Mesendoderm (in vitro differentiated cells): Measurements from ENCODE around the gene PRKN.

Source experiments
- DNase-seq: peaks from one replicate; pipeline ENCODE4 v3.0.0; 2013
- H2AK5ac ChIP-seq: 2 replicates; pipeline ENCODE4 v1.6.1; 2013; ENCODE audit warnings: low read length, inconsistent platforms
- H2BK120ac ChIP-seq: 2 replicates; pipeline ENCODE4 v1.6.1; 2013; ENCODE audit warnings: low read depth, mild to moderate bottlenecking, low read length, moderate library complexity, mixed read lengths
- H2BK15ac ChIP-seq: replicated peaks from 2 replicates; pipeline ENCODE4 v1.6.1; 2013; ENCODE audit warnings: low read depth, mild to moderate bottlenecking, moderate library complexity
- H2BK5ac ChIP-seq: 2 replicates; pipeline ENCODE4 v1.6.1; 2013; ENCODE audit warnings: low read length, inconsistent platforms
- H3K18ac ChIP-seq: 2 replicates; pipeline ENCODE4 v1.6.1; 2013; ENCODE audit warnings: mild to moderate bottlenecking, low read length, mixed read lengths
- H3K23ac ChIP-seq: one replicate; pipeline ENCODE4 v1.6.1; 2013; ENCODE audit warnings: low read length
- H3K27ac ChIP-seq: 2 replicates; pipeline ENCODE4 v1.5.1; 2013; ENCODE audit warnings: low read depth, mild to moderate bottlenecking, inconsistent platforms, low read length, moderate library complexity
- H3K27me3 ChIP-seq: 2 replicates; pipeline ENCODE4 v1.6.1; 2013; ENCODE audit warnings: low read length, control low read depth, mild to moderate bottlenecking, inconsistent platforms; ENCODE audit not compliant: insufficient read depth, poor library complexity
- H3K36me3 ChIP-seq: 2 replicates; pipeline ENCODE4 v1.6.1; 2013; ENCODE audit warnings: low read length, inconsistent platforms; ENCODE audit not compliant: control insufficient read depth, insufficient read depth
- H3K4ac ChIP-seq: one replicate; pipeline ENCODE4 v1.6.1; 2013; ENCODE audit warnings: low read depth, mild to moderate bottlenecking, low read length, moderate library complexity
- H3K4me1 ChIP-seq: 2 replicates; pipeline ENCODE4 v1.6.1; 2013; ENCODE audit warnings: low read depth, low read length, inconsistent platforms; ENCODE audit not compliant: control insufficient read depth
- H3K4me2 ChIP-seq: 2 replicates; pipeline ENCODE4 v1.6.1; 2013; ENCODE audit warnings: low read length
- H3K4me3 ChIP-seq: 2 replicates; pipeline ENCODE4 v1.5.1; 2013; ENCODE audit warnings: mild to moderate bottlenecking, low read length
- H3K56ac ChIP-seq: one replicate; pipeline ENCODE4 v1.6.1; 2013; ENCODE audit warnings: low read length
- H3K79me1 ChIP-seq: 2 replicates; pipeline ENCODE4 v1.6.1; 2013; ENCODE audit warnings: low read length, inconsistent platforms
- H3K79me2 ChIP-seq: 2 replicates; pipeline ENCODE4 v1.6.1; 2013; ENCODE audit warnings: mild to moderate bottlenecking, low read length; ENCODE audit not compliant: control insufficient read depth, insufficient read depth
- H3K9ac ChIP-seq: 2 replicates; pipeline ENCODE4 v1.6.1; 2013; ENCODE audit warnings: low read length, inconsistent platforms
- H4K5ac ChIP-seq: one replicate; pipeline ENCODE4 v1.6.1; 2013; ENCODE audit warnings: low read length
- H4K8ac ChIP-seq: one replicate; pipeline ENCODE4 v1.6.1; 2013; ENCODE audit warnings: low read depth, mild to moderate bottlenecking, control low read depth, low read length, moderate library complexity
- WGBS: extraction: QIAGEN DNeasy Blood & Tissue Kit; methylation state at CpG from one replicate; pipeline ENCODE4 v1.1.7; 2013; ENCODE audit warnings: low lambda C conversion rate, missing lambda C conversion rate; ENCODE audit not compliant: insufficient coverage; ENCODE audit errors: extremely low coverage; 5-methylcytosine and 5-hydroxymethylcytosine counted together

PRKN gene

DNA sequence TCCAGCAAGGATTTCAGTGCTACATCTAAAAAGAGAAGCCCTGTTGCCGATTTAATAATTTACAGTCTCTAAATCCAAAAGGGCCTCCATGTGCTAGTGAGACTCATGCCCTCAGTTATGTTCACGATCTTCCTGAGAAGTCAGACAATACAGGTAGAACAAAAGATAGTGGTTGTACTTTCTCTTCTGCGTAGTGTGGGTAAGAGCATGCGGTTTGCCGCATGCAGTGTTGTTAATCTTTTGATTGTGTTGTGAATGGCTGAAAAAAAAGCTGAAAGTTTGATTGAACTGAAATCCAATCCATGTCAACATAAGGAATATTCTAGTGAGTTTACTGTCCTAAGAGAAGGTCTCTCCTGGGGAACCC is 1379.0 kb downstream of the PRKN start:
- no CpG with 5 or more reads among the region's 5 CpGs for WGBS
- no peak overlapping the region for H3K4me2 ChIP-seq

DNA sequence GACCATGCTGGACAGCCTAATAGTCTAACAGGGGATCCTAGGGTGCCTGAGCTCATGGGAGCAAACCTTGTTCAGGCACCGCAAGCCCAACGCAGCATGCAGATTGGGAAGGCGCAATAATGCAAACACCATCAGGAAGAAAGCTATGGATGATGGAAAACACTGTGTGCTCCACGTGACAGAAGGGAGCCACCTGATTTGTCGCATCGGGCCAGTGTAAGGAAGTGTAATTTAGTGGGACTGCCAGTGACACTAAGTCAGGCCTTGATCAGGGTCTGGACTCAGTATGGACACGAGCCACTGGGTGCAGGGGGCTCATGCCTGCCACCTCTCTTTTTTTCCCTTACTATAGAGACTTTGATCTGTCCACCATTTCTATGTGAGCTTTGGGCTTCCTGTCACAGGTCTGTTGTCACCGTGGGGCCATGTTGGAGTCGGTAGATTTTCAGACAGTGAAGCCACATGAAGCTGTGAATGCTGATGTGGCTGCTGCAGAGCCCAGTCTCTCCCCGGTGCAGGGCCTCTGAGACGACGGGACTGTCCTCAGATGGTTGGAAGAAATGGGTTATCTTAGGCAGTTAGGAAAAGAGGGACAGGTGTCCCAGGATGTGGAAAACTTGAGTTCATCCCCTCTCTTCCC is 1379.5 kb downstream of the PRKN start:
- no peak for DNase-seq
- Histone ChIP-seq H3K18ac (no peak overlapping the region), H3K27me3 (no peaks in the 10 kb centered on the region), H3K4me3 (no peak overlapping the region), H2BK120ac (no peak overlapping the region), H2AK5ac (no peak overlapping the region), H3K9ac (no peak overlapping the region), H3K79me2 (no peaks in the 10 kb centered on the region), H2BK5ac (no peak overlapping the region), H2BK15ac (no peak overlapping the region), H3K23ac (no peak overlapping the region), H3K4ac (no peak overlapping the region), H3K4me1 (no peaks in the 10 kb centered on the region), H4K8ac (no peak overlapping the region), H3K36me3 (no peaks in the 10 kb centered on the region), H3K56ac (no peak overlapping the region), H3K27ac (no peak overlapping the region), H4K5ac (no peak overlapping the region), H3K79me1 (no peaks in the 10 kb centered on the region), H3K4me2 (no peak overlapping the region)
- no CpG with 5 or more reads among the region's 12 CpGs for WGBS

More for the DNA sequence above, 1379.0 kb downstream of the PRKN start:
- Histone ChIP-seq H3K4me3 (no peak overlapping the region), H3K4me1 (no peaks in the 10 kb centered on the region), H3K9ac (no peak overlapping the region), H2BK15ac (no peak overlapping the region), H2BK5ac (no peak overlapping the region), H3K56ac (no peak overlapping the region), H2AK5ac (no peak overlapping the region), H2BK120ac (no peak overlapping the region), H3K27ac (no peak overlapping the region), H3K23ac (no peak overlapping the region), H4K5ac (no peak overlapping the region), H3K79me1 (no peaks in the 10 kb centered on the region), H3K18ac (no peak overlapping the region), H3K36me3 (no peaks in the 10 kb centered on the region), H3K79me2 (no peaks in the 10 kb centered on the region), H3K27me3 (no peaks in the 10 kb centered on the region), H4K8ac (no peak overlapping the region), H3K4ac (no peak overlapping the region)
- no peak for DNase-seq

DNA sequence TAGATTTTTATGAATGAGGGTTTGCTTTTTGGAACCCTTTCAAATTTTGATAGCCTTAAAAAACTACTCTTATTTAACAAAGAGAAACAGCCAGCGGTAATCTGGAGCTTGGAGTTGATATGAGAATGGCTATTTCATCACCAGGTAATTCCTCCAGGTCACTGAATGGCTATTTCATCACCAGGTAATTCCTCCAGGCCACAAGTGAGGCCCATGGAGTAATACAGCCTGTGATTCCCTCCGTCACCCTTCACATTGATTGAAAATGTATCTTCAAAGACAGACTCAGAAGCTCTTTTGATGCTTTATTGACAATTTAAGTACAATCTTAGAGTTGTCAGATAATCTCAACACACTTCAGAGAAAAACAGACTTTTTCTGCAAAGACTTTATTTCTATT is 1380.4 kb downstream of the PRKN start:
- H3K23ac ChIP-seq: no peak overlapping the region
- H3K4ac ChIP-seq: no peak overlapping the region
- H3K56ac ChIP-seq: no peak overlapping the region
- no peak overlapping the region for H3K9ac ChIP-seq
- no peak overlapping the region for H4K5ac ChIP-seq
- H3K18ac ChIP-seq: no peak overlapping the region
- H3K27ac ChIP-seq: no peak overlapping the region
- no peak overlapping the region for H2BK120ac ChIP-seq
- H3K79me1 ChIP-seq: no peaks in the 10 kb centered on the region
- no peaks in the 10 kb centered on the region for H3K79me2 ChIP-seq
- no peak overlapping the region for H2BK5ac ChIP-seq
- H4K8ac ChIP-seq: no peak overlapping the region
- WGBS: no CpG with 5 or more reads among the region's 2 CpGs
- no peaks in the 10 kb centered on the region for H3K27me3 ChIP-seq
- H3K36me3 ChIP-seq: no peaks in the 10 kb centered on the region
- H3K4me1 ChIP-seq: no peaks in the 10 kb centered on the region
- H3K4me2 ChIP-seq: no peak overlapping the region
- no peak overlapping the region for H2AK5ac ChIP-seq
- H2BK15ac ChIP-seq: no peak overlapping the region
- H3K4me3 ChIP-seq: no peak overlapping the region
- no peak for DNase-seq

DNA sequence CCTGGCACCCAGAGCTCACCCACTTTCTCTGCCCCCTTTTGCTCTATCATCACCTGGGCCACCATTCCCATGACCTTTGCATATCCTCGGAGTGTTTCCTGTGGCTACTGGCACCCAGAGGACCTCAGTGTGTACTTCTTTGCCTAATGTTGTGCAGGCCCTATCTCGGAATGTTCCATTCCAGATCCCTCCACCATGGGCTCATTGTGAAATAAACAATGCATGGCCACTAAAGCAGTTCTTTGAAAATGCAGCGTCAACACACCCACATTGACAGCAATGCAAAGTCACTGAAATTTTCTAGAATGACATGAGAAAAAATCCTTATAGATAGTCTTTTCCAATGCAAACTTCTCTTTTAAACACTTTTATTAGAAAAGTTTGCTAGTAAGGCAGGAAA is 1380.8 kb downstream of the PRKN start:
- Histone ChIP-seq H3K23ac (no peak overlapping the region), H3K4me1 (no peaks in the 10 kb centered on the region), H2BK15ac (no peak overlapping the region), H3K4me2 (no peak overlapping the region), H3K4ac (no peak overlapping the region), H3K36me3 (no peaks in the 10 kb centered on the region), H3K9ac (no peak overlapping the region), H2BK5ac (no peak overlapping the region), H3K27ac (no peak overlapping the region), H3K79me1 (no peaks in the 10 kb centered on the region), H2AK5ac (no peak overlapping the region), H3K18ac (no peak overlapping the region), H3K56ac (no peak overlapping the region), H3K79me2 (no peaks in the 10 kb centered on the region), H3K4me3 (no peak overlapping the region), H3K27me3 (no peaks in the 10 kb centered on the region), H2BK120ac (no peak overlapping the region), H4K8ac (no peak overlapping the region), H4K5ac (no peak overlapping the region)
- WGBS: no CpG with 5 or more reads among the region's 3 CpGs
- DNase-seq: no peak

DNA sequence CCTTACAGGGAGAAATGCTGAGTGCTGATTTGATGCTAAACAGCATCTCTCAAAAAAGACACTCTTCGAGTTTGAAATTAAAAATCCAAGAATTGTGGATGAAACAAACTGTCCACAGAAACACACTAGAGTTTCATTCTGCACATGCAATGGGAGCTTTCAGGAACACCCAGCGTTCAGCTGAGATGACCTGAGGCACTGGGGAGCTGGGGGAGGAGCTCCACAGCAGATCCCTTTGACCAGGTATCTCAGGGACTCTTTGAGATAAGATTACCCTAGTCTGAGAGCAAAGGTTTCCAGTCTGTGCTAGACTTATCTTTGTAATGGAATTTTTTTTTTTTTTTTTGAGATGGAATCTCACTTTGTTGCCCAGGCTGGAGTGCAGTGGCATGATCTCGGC is 1382.9 kb downstream of the PRKN start:
- H3K27me3 ChIP-seq: no peaks in the 10 kb centered on the region
- H3K79me1 ChIP-seq: no peaks in the 10 kb centered on the region
- no peak overlapping the region for H3K23ac ChIP-seq
- DNase-seq: peak; percentile 40
- H3K27ac ChIP-seq: no peak overlapping the region
- H2AK5ac ChIP-seq: no peak overlapping the region
- H2BK15ac ChIP-seq: no peak overlapping the region
- no peak overlapping the region for H3K4me2 ChIP-seq
- no peak overlapping the region for H4K5ac ChIP-seq
- H3K4me3 ChIP-seq: no peak overlapping the region
- WGBS: no CpG with 5 or more reads among the region's 3 CpGs
- no peaks in the 10 kb centered on the region for H3K36me3 ChIP-seq
- no peaks in the 10 kb centered on the region for H3K4me1 ChIP-seq
- no peak overlapping the region for H3K56ac ChIP-seq
- H3K9ac ChIP-seq: no peak overlapping the region
- H3K4ac ChIP-seq: no peak overlapping the region
- no peak overlapping the region for H4K8ac ChIP-seq
- no peaks in the 10 kb centered on the region for H3K79me2 ChIP-seq
- no peak overlapping the region for H2BK120ac ChIP-seq
- H3K18ac ChIP-seq: no peak overlapping the region
- no peak overlapping the region for H2BK5ac ChIP-seq

DNA sequence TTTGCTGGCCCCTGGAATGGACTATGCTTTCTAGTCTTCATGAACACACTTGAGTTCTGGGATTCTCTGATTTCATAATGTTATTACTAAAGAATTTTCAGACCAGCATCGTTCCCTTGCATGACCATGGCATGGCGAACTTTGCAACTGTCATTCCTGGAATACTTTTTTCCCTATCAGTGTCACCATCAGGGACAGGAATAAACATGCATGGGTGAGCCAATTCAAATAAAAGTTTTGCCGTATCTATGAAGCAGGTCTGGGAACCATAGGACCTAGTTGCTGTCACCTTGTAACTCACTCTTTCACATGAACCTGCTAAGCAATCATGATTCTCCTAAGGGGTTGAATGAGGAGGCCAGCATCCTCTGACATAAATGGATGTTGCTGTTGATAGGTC is 1385.5 kb downstream of the PRKN start:
- Histone ChIP-seq H2BK5ac (no peak overlapping the region), H3K27ac (no peak overlapping the region), H3K4me3 (no peak overlapping the region), H2BK15ac (no peak overlapping the region), H3K36me3 (no peaks in the 10 kb centered on the region), H3K79me2 (no peaks in the 10 kb centered on the region), H4K5ac (no peak overlapping the region), H3K9ac (no peak overlapping the region), H3K18ac (no peak overlapping the region), H3K23ac (no peak overlapping the region), H3K4me1 (no peaks in the 10 kb centered on the region), H3K27me3 (no peaks in the 10 kb centered on the region), H2AK5ac (no peak overlapping the region), H3K4me2 (no peak overlapping the region), H3K79me1 (no peaks in the 10 kb centered on the region), H3K56ac (no peak overlapping the region), H3K4ac (no peak overlapping the region), H2BK120ac (no peak overlapping the region), H4K8ac (no peak overlapping the region)
- no CpG with 5 or more reads among the region's 3 CpGs for WGBS
- DNase-seq: peak; percentile 17
